Effector CD8-positive, alpha-beta T cell (primary cell): ENCODE measurements around the gene NABP2.
"Not testable (repeated sequence)": the region's sequence is repeated elsewhere in the genome, so short reads cannot be mapped to it uniquely, and the experiment has no call there.

Source experiments
- DNase-seq: peaks from one replicate; lab custom pipeline; 2025; lab: John Stamatoyannopoulos, UW

Gene NABP2

DNA sequence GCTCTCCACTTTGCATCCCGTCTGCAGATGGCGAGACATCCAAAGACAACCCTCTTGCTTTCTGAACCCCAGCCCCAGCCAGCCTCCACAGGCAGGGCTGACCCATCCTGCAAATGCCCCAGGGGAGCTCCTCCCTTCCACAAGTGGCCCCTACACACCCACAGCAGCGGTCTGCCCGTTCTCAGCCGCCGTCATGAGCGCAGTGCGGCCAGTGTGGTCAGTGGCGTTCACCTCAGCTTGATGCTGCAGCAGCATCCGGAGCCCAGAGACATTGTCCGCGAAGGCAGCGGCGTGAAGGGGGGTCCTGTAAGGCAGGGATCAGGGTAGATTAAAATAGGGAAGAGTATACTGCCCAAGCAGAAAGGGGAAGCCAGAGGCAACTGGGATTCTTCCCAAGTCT lies 20.4 kb downstream of the NABP2 start:
- DNase-seq, result no peak

DNA sequence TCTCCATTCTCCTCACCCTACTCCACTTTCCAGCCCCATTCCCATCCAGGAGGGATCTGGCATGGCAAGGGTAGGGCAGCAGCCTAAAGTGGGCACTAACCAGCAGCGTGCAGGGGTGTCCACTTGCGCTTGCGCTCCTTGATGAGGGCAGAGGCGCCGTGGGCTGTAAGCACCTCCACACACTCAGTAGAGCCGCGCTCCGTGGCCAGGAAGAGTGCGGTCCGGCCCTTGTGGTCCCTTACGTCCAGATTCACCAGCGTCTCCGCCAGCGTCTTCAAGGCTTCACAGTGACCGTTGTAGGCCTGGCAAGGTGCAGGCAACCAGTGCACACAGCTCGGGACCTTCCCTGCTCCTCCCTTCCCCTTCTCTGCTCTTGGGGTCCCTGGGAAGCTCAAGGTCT lies 23.8 kb downstream of the NABP2 start:
- DNase-seq, result no peak

DNA sequence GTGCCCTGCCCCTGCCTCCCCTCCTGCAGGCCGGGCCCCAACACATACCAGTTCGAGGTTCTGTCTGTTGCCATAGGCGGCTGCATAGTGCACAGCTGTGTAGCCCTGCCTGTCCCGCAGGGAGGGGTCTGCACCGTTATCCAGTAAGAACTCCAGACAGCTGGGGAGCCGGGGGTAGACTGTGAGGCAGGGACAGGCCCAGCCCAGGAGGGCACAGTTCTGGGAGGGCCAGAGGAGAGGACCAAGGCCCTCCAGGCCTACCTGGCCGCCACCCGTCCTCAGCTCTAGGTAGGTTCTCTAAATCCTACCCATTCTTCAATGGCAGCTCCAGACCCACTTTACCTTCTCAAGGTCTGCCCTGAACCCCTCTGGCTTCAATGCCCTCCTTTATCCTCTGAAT lies 24.6 kb downstream of the NABP2 start:
- DNase-seq, result no peak

DNA sequence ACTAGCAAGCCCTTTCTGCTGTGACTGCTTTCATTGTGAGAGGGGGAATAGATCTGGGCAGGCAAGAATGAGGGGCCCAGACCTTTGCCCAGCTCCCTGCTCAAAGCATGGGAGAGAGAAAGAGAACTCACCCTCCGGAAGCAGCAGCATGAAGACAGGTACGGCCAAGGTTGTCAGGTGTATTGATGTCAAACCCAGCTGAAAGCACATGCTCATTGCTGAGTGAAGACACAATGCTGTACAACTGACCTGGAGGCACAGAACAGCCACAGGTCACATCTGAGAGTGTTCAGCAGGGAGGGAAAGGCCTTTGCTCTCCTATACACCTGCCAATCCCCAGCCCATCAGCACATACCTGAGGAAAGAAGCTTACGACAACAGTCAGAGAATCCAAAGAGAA lies 28.5 kb downstream of the NABP2 start:
- no peak for DNase-seq

DNA sequence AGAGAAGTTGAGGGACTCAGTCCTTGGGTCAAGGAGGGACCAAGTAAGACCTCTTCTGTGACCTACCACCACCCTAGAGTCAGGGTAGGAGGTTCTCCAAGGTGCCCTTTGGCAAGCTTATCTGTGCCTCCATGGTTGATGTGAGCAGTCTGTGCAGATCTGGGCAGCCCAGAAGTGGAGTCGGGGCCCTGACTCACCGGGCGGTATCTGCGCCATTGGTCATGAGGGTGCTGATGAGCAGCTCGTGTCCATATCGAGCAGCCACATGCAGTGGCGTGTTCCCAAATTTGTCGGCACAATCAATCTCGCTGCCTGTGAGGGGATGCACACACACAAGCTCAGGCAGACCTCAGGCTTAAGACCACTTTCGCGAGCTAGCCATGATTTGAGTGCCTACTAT lies 28.9 kb downstream of the NABP2 start:
- DNase-seq, result no peak

DNA sequence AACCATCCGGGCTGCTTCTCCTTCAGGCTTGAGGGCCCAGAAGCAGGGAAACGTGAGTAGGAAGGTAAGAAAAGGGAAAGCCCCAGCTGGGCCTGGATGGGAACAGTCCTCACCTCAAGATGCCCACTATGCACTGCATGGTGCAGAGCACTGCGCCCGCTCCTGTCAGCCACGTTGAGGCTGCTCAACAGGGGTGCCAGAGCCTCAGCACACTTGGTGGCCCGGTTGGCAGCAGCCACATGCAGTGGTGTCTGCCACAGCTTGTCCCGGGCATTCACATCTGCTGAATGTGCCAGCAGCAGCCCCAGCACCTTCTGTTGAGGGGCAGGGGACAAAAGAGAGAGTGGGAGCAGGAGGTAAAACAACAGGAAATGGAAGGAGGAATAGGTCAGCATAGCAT lies 31.5 kb downstream of the NABP2 start:
- no peak for DNase-seq

DNA sequence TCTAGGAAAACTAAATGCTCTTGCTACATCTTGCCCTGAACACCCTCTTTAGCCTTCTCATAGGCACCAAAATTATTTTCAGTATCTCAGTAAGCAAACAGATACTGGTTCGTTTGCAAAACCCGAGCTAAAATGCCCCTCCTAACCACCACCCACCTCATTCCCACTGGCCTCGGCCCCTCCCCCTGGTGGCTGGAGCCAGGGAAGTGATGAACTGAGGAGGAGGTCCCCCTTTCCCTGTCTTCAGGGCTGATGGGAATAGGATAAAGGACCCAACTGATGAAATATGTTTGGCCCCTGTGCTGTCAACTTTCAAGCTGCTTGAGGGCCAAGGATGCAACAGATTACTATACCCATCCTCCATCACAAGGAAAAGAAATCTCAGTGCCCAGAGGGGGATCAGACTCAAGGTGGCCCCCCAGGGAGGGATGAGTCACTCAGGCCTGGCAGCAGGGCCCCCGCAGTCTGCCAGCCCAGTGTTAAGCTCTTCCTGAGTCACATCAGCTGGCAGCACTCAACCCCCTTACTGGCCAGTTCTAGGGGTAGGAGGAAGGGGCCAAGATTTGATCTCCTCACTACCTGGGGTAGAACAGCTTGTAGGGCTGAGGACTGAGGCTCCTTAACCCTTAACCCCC lies 32.3 kb downstream of the NABP2 start:
- no peak for DNase-seq

DNA sequence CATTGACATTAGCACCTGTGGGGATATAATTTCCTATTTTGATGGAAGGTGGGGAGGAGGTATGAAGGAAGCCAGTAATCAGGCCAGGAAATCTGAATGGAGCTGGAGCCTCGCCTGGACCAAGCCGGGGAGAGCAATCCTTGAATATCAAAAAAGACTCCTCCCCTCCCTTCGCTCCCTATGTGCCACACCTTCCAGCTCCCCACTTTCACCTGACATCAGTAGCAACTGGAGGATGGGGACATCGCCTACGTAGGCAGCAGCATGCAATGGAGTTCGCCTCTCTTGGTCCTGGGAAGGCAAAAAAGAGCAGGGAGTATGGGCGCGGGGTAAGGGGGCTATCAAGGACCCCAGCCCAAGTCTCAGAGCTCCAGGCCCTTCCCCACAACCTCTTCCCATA lies 32.9 kb downstream of the NABP2 start:
- DNase-seq, result no peak

DNA sequence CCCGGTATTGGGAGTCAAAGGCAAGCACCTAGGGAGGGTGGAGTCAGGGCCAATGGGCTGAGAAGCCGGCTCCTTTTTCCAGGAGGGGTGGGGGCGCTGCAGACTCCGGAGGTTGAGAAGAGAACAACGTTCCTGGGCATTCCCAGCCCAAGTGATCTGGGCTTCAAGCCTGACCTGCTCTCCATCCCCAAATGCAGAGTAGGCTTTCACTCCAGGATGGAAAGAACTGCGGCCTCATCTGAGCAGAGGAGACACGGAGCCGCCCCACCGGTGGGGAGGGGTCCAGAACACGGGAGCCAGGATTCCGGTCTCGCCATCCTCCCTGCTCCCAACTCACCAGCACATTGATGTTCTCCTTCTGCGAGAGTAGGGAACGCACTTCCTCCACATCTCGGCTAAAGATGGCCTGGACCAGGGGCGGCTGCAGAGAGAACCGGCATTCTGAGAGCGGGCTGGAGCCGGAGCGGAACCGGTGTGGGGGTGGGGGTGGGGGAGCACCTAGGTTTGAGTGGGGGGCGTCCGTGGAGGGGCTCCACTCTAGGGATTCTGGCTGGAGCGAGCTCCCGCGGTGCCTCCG lies 33.4 kb downstream of the NABP2 start:
- no peak for DNase-seq

DNA sequence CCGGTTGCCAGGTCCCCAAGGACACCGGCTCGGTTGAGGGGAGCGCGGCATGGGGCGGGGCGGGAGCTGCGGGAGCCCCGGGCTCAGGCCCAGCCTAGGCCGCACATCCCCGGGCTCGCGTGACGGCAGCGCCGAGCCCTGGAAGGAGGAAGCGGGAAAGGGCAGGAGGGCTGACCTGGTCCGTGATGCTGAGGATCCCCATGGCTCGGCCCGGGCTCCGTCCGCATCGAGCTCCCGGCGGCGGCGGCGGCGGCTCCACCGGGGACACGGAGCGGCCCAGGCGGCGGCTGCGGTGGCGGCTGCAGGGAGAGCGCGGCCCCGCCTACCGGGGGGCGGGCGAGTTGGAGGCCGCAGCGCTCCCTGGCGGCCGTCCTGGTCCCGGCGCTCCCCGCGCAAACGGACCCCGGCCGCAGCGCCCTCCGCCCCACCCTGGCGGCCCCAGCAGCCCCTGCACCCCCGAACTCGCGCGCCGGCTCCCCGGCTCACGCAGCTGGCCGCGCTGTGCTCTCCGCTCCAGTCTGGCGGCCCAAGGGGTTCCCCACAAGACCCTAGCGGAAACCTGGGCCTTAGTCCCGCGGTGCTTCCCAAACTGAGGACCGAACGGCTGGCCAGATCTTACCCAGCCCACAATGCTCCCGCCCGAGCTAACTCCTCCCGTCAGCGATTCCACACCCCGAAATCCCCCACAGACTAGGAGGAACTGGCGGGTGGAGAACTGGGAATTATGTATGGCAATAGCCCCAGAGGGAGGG lies 34.1 kb downstream of the NABP2 start, which contains the start of gene ANKRD52:
Gene ANKRD52, minus strand, starts transcription at position 317 of the 752 bp plus-strand sequence. Its CDS starts 115 bp downstream, at position 202.
- peak; percentile 61 for DNase-seq

DNA sequence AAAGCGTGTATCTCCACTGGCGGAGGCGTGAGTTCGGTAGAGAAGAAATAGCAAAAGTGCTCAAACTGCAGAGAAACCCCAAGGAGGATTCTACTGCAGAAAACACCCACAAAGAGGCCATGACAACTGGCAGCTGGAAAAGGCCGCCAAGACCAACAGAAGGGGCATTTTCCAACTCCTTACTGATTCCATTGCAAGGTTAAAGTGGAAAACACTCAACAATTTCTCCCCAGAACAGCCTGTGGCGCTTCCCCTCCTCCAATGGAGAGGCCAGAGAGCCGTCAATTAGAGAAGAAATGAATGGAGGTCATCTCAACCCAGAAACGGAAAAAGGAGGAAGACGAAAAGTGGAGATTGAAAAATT lies 34.7 kb downstream of the NABP2 start:
- DNase-seq, result no peak

DNA sequence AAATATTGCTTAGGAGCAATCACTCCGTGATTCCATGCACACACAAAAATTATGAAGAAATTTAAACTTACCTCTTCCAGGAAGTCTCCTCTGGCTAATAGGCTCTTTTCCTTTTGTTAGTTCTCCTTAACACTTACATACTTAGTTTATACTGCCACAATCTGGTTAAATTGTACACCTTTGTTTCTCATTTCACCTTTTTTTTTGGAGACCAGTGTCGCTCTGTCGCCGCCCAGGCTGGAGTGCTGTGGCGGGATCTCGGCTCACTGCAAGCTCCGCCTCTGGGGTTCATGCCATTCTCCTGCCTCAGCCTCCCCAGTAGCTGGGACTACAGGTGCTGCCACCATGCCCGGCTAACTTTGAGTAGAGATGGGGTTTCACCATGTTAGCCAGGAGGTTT lies 36.2 kb downstream of the NABP2 start:
- DNase-seq, result no peak

DNA sequence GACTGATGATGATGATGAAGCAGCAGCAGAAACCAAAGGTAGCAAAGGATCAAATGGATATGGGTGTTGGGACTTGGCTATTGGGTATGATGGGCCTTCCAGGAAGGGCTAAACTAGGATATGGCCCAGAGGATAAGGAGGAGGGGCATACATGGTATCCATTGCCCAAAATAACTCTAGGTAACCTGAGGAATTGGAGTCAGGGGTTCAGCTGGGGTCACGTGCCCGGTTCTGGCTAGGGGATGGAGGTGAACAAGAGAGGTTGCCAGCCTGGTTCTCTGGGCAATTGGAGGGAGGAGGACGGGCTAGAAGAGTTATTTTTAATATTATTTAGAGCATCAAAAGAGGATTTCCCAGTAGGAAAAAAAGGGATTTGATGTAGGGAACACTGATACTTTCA lies 36.8 kb downstream of the NABP2 start:
- no peak for DNase-seq

DNA sequence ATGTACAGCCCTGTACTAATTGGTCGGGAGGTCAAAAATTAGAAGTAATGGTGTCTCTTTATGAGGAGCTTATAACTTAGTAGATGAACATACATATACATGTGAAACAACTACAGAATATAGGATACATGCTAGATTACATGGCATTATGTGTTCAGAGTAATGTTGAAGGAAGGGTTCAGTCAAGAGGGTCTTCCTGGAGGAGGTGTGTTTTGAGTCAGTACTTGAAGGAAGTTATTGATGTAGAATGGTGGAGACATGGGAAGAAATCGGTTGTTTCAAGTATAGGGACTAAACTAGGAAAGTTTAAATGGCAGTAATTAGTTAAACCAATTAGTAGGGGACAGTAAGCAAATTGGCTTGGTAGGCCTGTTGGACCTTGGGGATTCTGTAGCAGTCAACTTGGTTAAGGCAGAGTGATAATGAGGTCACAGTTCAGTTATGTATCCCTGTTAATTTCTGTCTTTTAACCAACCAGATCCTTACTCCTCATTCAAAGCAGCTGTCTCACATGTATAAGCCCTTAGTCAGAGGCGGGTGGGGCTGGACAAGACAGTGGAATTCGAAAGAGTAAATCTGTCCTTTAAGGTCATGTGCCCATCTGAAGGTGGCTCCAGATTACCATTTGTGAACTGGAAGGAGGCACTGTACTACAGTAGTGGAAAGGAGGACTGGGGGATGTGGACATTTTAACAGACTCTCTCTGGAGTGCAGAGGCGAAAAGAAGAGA lies 37.5 kb downstream of the NABP2 start:
- no peak for DNase-seq

DNA sequence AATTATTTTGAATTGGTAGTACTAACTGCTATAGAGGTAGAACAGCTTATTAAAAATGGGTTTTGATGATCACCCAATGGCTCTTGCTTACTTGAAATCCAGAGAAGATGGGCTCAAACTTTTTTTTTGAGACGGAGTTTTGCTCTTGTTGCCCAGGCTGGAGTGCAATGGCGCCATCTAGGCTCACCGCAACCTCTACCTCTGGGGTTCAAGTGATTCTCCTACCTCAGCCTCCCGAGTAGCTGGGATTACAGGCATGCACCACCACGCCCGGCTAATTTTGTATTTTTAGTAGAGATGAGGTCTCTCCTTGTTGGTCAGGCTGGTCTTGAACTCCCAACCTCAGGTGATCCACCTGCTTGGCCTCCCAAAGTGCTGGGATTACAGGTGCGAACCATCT lies 38.8 kb downstream of the NABP2 start:
- DNase-seq, result not testable (repeated sequence)

DNA sequence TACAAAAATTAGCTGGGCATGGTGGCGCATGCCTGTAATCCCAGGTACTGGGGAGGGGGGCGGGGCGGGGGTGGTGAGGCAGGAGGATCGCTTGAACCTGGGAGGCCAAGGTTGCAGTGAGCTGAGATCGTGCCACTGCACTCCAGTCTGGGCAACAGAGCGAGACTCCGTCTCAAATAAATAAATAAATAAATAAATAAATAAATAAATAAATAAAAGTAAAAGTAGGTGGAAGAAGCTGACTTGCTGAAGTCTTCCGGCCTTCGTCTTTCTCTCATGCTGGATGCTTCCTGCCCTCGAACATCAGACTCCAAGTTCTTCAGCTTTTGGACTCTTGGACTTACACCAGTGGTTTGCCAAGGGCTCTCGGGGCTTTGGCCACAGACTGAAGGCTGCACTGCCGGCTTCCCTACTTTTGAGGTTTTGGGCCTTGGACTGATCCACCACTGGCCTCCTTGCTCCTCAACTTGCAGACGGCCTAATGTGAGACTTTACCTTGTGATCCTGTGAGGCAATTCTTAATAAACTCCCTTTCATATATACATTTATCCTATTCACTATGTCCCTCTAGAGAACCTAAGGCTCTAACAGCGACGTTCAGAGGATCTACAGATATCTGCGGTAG lies 42.0 kb downstream of the NABP2 start:
- DNase-seq, result not testable (repeated sequence)

DNA sequence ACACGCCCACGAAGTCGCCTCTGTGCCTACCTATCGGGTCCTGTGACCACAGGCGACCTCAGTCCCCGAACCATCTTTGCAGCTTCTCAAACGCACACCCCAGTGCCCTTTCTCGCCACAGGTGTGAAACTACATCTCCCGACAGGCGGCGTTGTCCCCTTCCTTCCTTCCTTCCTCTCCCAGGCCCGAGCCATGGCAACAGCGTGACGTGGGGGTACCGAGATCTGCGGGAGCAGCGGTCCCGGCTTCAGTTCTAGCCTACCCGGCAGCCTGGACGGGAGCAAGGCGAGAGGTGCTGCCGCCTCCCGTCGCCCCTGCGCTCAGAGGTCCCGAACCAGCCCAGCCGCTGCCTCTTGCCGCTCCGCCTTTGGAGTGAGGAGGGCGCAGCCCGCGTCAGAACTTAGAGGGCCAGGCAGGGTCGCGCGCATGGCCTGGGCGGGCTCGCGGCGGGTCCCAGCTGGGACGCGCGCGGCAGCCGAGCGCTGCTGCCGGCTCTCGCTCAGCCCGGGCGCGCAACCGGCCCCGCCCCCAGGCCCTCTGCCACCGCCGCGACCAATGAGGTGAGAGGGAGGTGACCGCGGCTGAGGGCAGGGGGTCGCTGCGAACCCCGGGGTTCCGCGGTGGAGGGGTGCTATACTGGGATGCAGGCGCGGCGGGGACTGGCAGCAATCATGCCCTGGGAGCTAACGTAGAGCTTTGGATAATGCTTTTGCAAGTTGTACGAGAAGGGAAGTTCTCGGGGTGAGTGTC lies 42.7 kb downstream of the NABP2 start, which contains the start of gene COQ10A:
Gene COQ10A, plus strand, starts transcription at position 250 of the 750 bp plus-strand sequence. Its CDS starts 177 bp downstream, at position 427.
- peak; percentile 85 for DNase-seq

DNA sequence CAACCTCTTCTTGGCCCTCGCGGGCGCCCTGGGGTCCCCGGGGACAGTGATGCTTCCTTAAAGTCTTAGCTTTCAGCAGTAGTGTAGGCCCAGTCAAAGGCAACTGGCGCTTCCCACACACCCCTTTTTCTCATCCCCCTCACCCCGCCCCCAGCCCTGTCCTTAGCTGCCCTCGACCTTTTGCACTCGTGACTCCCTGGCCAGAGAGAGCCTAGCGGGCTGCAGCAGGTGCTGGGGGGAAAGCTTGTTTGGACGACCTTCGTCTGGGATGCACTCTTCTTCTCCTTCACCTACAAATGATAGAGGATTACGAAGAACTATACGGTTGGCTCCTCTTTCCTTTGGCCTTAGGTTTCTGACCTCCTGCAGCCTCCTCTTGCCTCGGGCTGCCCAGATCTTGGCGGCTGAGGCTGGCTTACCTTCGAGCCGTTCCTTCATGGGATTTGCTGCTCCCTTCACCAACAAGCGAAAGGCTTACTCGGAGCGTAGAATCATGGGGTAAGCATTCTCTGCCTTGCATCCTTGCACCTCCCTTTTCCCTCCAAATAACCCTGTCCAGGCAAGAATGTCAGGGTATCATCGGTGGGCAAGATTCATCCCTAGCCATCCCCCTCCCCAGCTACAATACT lies 43.4 kb downstream of the NABP2 start:
- no peak for DNase-seq

DNA sequence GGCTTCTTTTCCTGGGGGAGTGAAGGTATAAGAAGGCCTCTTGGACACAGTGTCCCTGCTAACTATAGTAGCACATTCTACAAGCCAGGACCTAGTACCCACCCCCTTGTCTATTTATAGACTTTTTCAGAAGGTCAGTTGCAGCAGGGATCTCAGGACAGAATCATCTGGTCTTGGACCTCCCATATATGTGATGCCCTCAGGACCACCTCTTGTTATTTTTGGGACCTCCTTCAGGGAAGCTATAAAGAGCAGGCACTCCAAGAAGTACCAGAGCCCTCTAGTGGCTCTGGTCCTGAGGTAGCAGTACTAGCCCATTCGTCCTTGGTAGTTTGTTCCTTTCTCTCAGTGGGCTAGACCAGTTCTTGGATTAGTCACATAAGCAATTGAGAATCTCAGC lies 46.9 kb downstream of the NABP2 start:
- no peak for DNase-seq

DNA sequence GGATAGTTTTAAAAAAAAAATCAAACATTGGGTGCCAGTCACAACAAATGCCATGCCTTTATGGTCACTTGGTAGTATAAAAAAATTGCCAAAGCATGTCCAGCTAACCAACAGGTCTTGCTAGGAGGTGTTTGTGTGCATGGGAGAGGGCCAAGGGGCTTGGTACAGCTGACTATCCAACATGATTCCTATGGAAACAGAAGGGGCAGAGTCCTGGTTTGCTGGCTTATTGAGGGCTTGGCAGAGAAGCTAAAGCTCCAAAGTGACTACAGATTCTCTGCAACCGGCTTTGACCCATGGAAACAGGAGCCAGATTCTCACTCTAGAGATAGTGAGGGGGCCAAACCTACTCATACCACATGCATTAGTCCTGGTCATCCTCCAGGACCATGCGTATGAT lies 48.3 kb downstream of the NABP2 start:
- DNase-seq, result not testable (repeated sequence)

DNA sequence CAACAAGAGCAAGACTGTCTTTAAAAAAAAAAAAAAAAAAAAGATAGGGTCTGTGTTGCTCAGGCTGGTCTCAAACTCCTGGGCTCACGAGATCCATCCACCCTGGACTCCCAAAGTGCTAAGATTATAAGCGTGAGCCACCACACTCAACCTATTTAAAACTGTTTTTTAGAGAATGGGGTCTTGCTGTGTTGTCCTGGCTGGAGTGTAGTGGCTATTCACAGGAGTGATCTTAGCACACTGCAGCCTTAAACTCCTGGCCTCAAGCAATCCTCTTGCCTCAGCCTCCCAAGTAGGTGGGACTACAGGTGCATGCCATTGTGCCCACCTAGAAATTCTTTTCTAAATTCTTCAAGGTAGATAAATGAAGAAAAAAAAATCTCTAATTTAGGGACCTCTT lies 50.2 kb downstream of the NABP2 start:
- no peak for DNase-seq
